Neural progenitor cell (in vitro differentiated cells): ENCODE measurements around the gene UBE2R2.

Source experiments
- CTCF ChIP-seq: fragments of 200-600 bp; sonication (generic); IDR thresholded peaks from 2 replicates; pipeline ENCODE4 v1.5.1; 2017; ENCODE audit warnings: antibody characterized with exemption, mild to moderate bottlenecking
- EZH2 ChIP-seq: fragments of 200-600 bp; sonication (generic); IDR thresholded peaks from 2 replicates; pipeline ENCODE4 v1.6.1; 2017; ENCODE audit warnings: antibody characterized with exemption, mild to moderate bottlenecking, moderate library complexity
- EZH2phosphoT487 ChIP-seq: fragments of 200-600 bp; sonication (generic); IDR thresholded peaks from 2 replicates; pipeline ENCODE4 v1.6.1; 2017; ENCODE audit warnings: antibody characterized with exemption

GRCh38 chr9:33860200-33860871, 43.4 kb downstream of the UBE2R2 start:
- TF ChIP-seq CTCF (no peak), EZH2 (no peak), EZH2phosphoT487 (no peak)
